GM21367 (cell line): Measurements from ENCODE around the gene SLC35F4.

ENCODE experiments used
- ATAC-seq: cut with Tn5 transposase; IDR thresholded peaks from one replicate; pipeline ENCODE4 v1.9.1; 2021; ENCODE audit not compliant: unreplicated experiment

Gene SLC35F4

GRCh38 chr14:57848786-57849185 lies 17.1 kb downstream of the SLC35F4 start:
- no peak for ATAC-seq

GRCh38 chr14:57848353-57848752 lies 17.5 kb downstream of the SLC35F4 start:
- ATAC-seq: no peak

- no peak for ATAC-seq
Observed at GRCh38 chr14:57847706-57848105, 18.2 kb downstream of the SLC35F4 start.

- ATAC-seq: no peak
Observed at GRCh38 chr14:57847096-57847495, 18.8 kb downstream of the SLC35F4 start.

- no peak for ATAC-seq
Observed at GRCh38 chr14:57846596-57846995, 19.3 kb downstream of the SLC35F4 start.

GRCh38 chr14:57845802-57846531 lies 19.9 kb downstream of the SLC35F4 start:
- no peak for ATAC-seq

- ATAC-seq: no peak
Observed at GRCh38 chr14:57845316-57845715, 20.6 kb downstream of the SLC35F4 start.

GRCh38 chr14:57837267-57837666 lies 28.6 kb downstream of the SLC35F4 start:
- no peak for ATAC-seq

GRCh38 chr14:57835766-57836165 lies 30.1 kb downstream of the SLC35F4 start:
- ATAC-seq: no peak

GRCh38 chr14:57834961-57835360 lies 30.9 kb downstream of the SLC35F4 start:
- no peak for ATAC-seq

- ATAC-seq: no peak
Observed at GRCh38 chr14:57834001-57834598, 31.8 kb downstream of the SLC35F4 start.

GRCh38 chr14:57833323-57833722 lies 32.6 kb downstream of the SLC35F4 start:
- ATAC-seq: no peak

- ATAC-seq: no peak
Observed at GRCh38 chr14:57831981-57832380, 33.9 kb downstream of the SLC35F4 start.

GRCh38 chr14:57828713-57829112 lies 37.2 kb downstream of the SLC35F4 start:
- no peak for ATAC-seq

- ATAC-seq: no peak
Observed at GRCh38 chr14:57823015-57823660, 42.8 kb downstream of the SLC35F4 start.

GRCh38 chr14:57822081-57822480 lies 43.8 kb downstream of the SLC35F4 start:
- ATAC-seq: no peak

GRCh38 chr14:57820581-57820980 lies 45.3 kb downstream of the SLC35F4 start:
- ATAC-seq: no peak

- ATAC-seq: no peak
Observed at GRCh38 chr14:57818511-57818910, 47.4 kb downstream of the SLC35F4 start.

- ATAC-seq: peak; percentile 74
Observed at GRCh38 chr14:57816568-57817284, 49.2 kb downstream of the SLC35F4 start.

- no peak for ATAC-seq
Observed at GRCh38 chr14:57814726-57815125, 51.2 kb downstream of the SLC35F4 start.

GRCh38 chr14:57812741-57813140 lies 53.2 kb downstream of the SLC35F4 start:
- no peak for ATAC-seq
